Measurements from ENCODE around the gene MARS1.

The MARS1 gene

GRCh38 chr12:57470286-57470969 is 17.4 kb upstream of the MARS1 start:
- TF ChIP-seq CTCF (IDR thresholded peaks at IDR 0.05): no peak
- TF ChIP-seq ZFX (IDR thresholded peaks at IDR 0.05; ENCODE audit: borderline replicate concordance): no peak

GRCh38 chr12:57470970-57471656 is 16.8 kb upstream of the MARS1 start:
- TF ChIP-seq ZFX (IDR thresholded peaks at IDR 0.05; ENCODE audit: borderline replicate concordance) (no peak), CTCF (IDR thresholded peaks at IDR 0.05) (no peak)
- H3K27ac ChIP-seq: no peak overlapping the region

More at GRCh38 chr12:57470286-57470969, 17.4 kb upstream of the MARS1 start:
- H3K27ac ChIP-seq: no peak overlapping the region

- no peak for TF ChIP-seq CTCF (IDR thresholded peaks at IDR 0.05)
- TF ChIP-seq ZFX (IDR thresholded peaks at IDR 0.05; ENCODE audit: borderline replicate concordance): no peak
- no peak overlapping the region for H3K27ac ChIP-seq
Observed at GRCh38 chr12:57471661-57472060, 16.2 kb upstream of the MARS1 start.

- TF ChIP-seq CTCF (IDR thresholded peaks at IDR 0.05) (no peak), ZFX (IDR thresholded peaks at IDR 0.05; ENCODE audit: borderline replicate concordance) (no peak)
- no peak overlapping the region for H3K27ac ChIP-seq
Observed at GRCh38 chr12:57472391-57472790, 15.5 kb upstream of the MARS1 start.

- TF ChIP-seq CTCF (IDR thresholded peaks at IDR 0.05) (no peak), ZFX (IDR thresholded peaks at IDR 0.05; ENCODE audit: borderline replicate concordance) (no peak)
- no peak overlapping the region for H3K27ac ChIP-seq
Observed at GRCh38 chr12:57473392-57473791, 14.5 kb upstream of the MARS1 start.

- no peak for TF ChIP-seq ZFX (IDR thresholded peaks at IDR 0.05; ENCODE audit: borderline replicate concordance)
- TF ChIP-seq CTCF (IDR thresholded peaks at IDR 0.05): no peak
Observed at GRCh38 chr12:57473886-57474285, 14.0 kb upstream of the MARS1 start.

GRCh38 chr12:57474430-57474829 is 13.4 kb upstream of the MARS1 start:
- no peak overlapping the region for H3K27ac ChIP-seq
- TF ChIP-seq ZFX (IDR thresholded peaks at IDR 0.05; ENCODE audit: borderline replicate concordance) (no peak), CTCF (IDR thresholded peaks at IDR 0.05) (no peak)

More at GRCh38 chr12:57473886-57474285, 14.0 kb upstream of the MARS1 start:
- H3K27ac ChIP-seq: no peak overlapping the region

Data from 22Rv1 (cell line).